Suppressor macrophage treated with lipopolysaccharide for 4 hours (primary cell): ENCODE results near the gene AGBL1.

Experiments
- DNase-seq: peaks from one replicate; pipeline ENCODE4 v3.0.0-alpha.2; 2020

The AGBL1 gene

GRCh38 chr15:86756688-86757087, 677.0 kb downstream of the AGBL1 start:
- no peak for DNase-seq

- no peak for DNase-seq
These were observed 680.3 kb downstream of the AGBL1 start for GRCh38 chr15:86759800-86760523.

GRCh38 chr15:86762874-86763273, 683.2 kb downstream of the AGBL1 start:
- no peak for DNase-seq

GRCh38 chr15:86764021-86764420, 684.4 kb downstream of the AGBL1 start:
- no peak for DNase-seq

- no peak for DNase-seq
These were observed 685.6 kb downstream of the AGBL1 start for GRCh38 chr15:86765281-86765680.

GRCh38 chr15:86772369-86773059, 692.8 kb downstream of the AGBL1 start:
- no peak for DNase-seq

- no peak for DNase-seq
These were observed 694.1 kb downstream of the AGBL1 start for GRCh38 chr15:86773736-86774135.

GRCh38 chr15:86776145-86776544, 696.5 kb downstream of the AGBL1 start:
- DNase-seq, result no peak

GRCh38 chr15:86796521-86796920, 716.9 kb downstream of the AGBL1 start:
- DNase-seq, result no peak

- no peak for DNase-seq
These were observed 717.5 kb downstream of the AGBL1 start for GRCh38 chr15:86797135-86797534.

- DNase-seq, result no peak
These were observed 719.6 kb downstream of the AGBL1 start for GRCh38 chr15:86799226-86799625.

- DNase-seq, result no peak
These were observed 722.6 kb downstream of the AGBL1 start for GRCh38 chr15:86802244-86802643.

GRCh38 chr15:86804406-86804805, 724.7 kb downstream of the AGBL1 start:
- DNase-seq, result no peak

GRCh38 chr15:86810329-86810728, 730.7 kb downstream of the AGBL1 start:
- no peak for DNase-seq

- no peak for DNase-seq
These were observed 734.2 kb downstream of the AGBL1 start for GRCh38 chr15:86813892-86814291.

GRCh38 chr15:86829245-86829644, 749.6 kb downstream of the AGBL1 start:
- DNase-seq, result no peak

GRCh38 chr15:86830304-86830703, 750.6 kb downstream of the AGBL1 start:
- no peak for DNase-seq

GRCh38 chr15:86833595-86833994, 753.9 kb downstream of the AGBL1 start:
- DNase-seq, result no peak

- DNase-seq, result no peak
These were observed 754.6 kb downstream of the AGBL1 start for GRCh38 chr15:86834115-86834863.

- DNase-seq, result no peak
These were observed 757.8 kb downstream of the AGBL1 start for GRCh38 chr15:86837294-86838061.

GRCh38 chr15:86839502-86839901, 759.8 kb downstream of the AGBL1 start:
- no peak for DNase-seq

- no peak for DNase-seq
These were observed 761.3 kb downstream of the AGBL1 start for GRCh38 chr15:86840996-86841395.

- DNase-seq, result no peak
These were observed 762.5 kb downstream of the AGBL1 start for GRCh38 chr15:86842199-86842598.
